SK-N-SH treated with all-trans-retinoic acid at 6 μM for 48 hours (cell line): ENCODE measurements around the gene CENPP.

Experiments used
- ATAC-seq: fragments of 200-7000 bp; cut with Tn5 transposase; 3 replicates; pipeline ENCODE4 v1.9.1; 2020; ENCODE audit warnings: mild to moderate bottlenecking, moderate library complexity
- ARNTL ChIP-seq: fragments of 450-650 bp; formaldehyde crosslinking; IDR thresholded peaks from 2 replicates; pipeline ENCODE4 v1.5.0; 2020; ENCODE audit warnings: low read depth, mild to moderate bottlenecking, moderate library complexity, borderline replicate concordance
- BACH2 ChIP-seq: fragments of 250-450 bp; sonication (Bioruptor Pico); IDR thresholded peaks from 2 replicates; pipeline ENCODE4 v1.9.0; 2021; ENCODE audit warnings: mild to moderate bottlenecking, borderline replicate concordance
- CREB5 ChIP-seq: fragments of 250-450 bp; sonication (Bioruptor Pico); IDR thresholded peaks from 2 replicates; pipeline ENCODE4 v1.5.1; 2020; ENCODE audit warnings: low read depth, mild to moderate bottlenecking, moderate library complexity
- CSDC2 ChIP-seq: fragments of 250-450 bp; sonication (Bioruptor Pico); IDR thresholded peaks from 2 replicates; pipeline ENCODE4 v1.5.0; 2020; ENCODE audit warnings: mild to moderate bottlenecking, moderate library complexity
- CSRNP3 ChIP-seq: fragments of 250-450 bp; sonication (Bioruptor Pico); IDR thresholded peaks from 2 replicates; pipeline ENCODE4 v1.5.1; 2021; ENCODE audit warnings: mild to moderate bottlenecking, moderate library complexity
- ESRRG ChIP-seq: fragments of 250-450 bp; sonication (Bioruptor Pico); IDR thresholded peaks from 2 replicates; pipeline ENCODE4 v1.6.1; 2021; ENCODE audit warnings: mild to moderate bottlenecking
- GLIS3 ChIP-seq: fragments of 250-450 bp; sonication (Bioruptor Pico); IDR thresholded peaks from 2 replicates; pipeline ENCODE4 v1.5.0; 2020; ENCODE audit warnings: mild to moderate bottlenecking, moderate library complexity
- OSR1 ChIP-seq: fragments of 250-450 bp; sonication (Bioruptor Pico); IDR thresholded peaks from 2 replicates; pipeline ENCODE4 v1.8.0; 2022; ENCODE audit warnings: moderate library complexity, mild to moderate bottlenecking, inconsistent platforms
- PATZ1 ChIP-seq: fragments of 250-450 bp; sonication (Bioruptor Pico); IDR thresholded peaks from 2 replicates; pipeline ENCODE4 v1.8.0; 2020; ENCODE audit warnings: mild to moderate bottlenecking, moderate library complexity, borderline replicate concordance
- POU6F1 ChIP-seq: fragments of 250-450 bp; sonication (Bioruptor Pico); IDR thresholded peaks from 2 replicates; pipeline ENCODE4 v1.8.0; 2021; ENCODE audit warnings: low read depth, mild to moderate bottlenecking, moderate library complexity, borderline replicate concordance
- PPARA ChIP-seq: fragments of 250-450 bp; sonication (Bioruptor Pico); IDR thresholded peaks from 2 replicates; pipeline ENCODE4 v1.5.0; 2020; ENCODE audit warnings: mild to moderate bottlenecking, borderline replicate concordance
- RARB ChIP-seq: fragments of 250-450 bp; sonication (Bioruptor Pico); IDR thresholded peaks from 2 replicates; pipeline ENCODE4 v1.8.0; 2021; ENCODE audit warnings: mild to moderate bottlenecking, moderate library complexity
- SNAI2 ChIP-seq: fragments of 250-450 bp; sonication (Bioruptor Pico); IDR thresholded peaks from 2 replicates; pipeline ENCODE4 v1.5.0; 2020; ENCODE audit warnings: mild to moderate bottlenecking, moderate library complexity
- TCF4 ChIP-seq: fragments of 250-450 bp; sonication (Bioruptor Pico); IDR thresholded peaks from 2 replicates; pipeline ENCODE4 v1.8.0; 2021; ENCODE audit warnings: mild to moderate bottlenecking, moderate library complexity, borderline replicate concordance
- TOX ChIP-seq: fragments of 250-450 bp; sonication (Bioruptor Pico); IDR thresholded peaks from 2 replicates; pipeline ENCODE4 v1.8.0; 2021; ENCODE audit warnings: mild to moderate bottlenecking, moderate library complexity, borderline replicate concordance
- TSHZ2 ChIP-seq: fragments of 250-450 bp; sonication (Bioruptor Pico); IDR thresholded peaks from 2 replicates; pipeline ENCODE4 v1.5.0; 2020; ENCODE audit warnings: mild to moderate bottlenecking, moderate library complexity
- ZC3H10 ChIP-seq: fragments of 250-450 bp; sonication (Bioruptor Pico); IDR thresholded peaks from 2 replicates; pipeline ENCODE4 v1.5.1; 2021; ENCODE audit warnings: mild to moderate bottlenecking, moderate library complexity
- ZFP3 ChIP-seq: fragments of 250-450 bp; sonication (Bioruptor Pico); IDR thresholded peaks from 2 replicates; pipeline ENCODE4 v1.5.0; 2020; ENCODE audit warnings: mild to moderate bottlenecking, moderate library complexity
- ZFP30 ChIP-seq: fragments of 450-650 bp; formaldehyde crosslinking; IDR thresholded peaks from 2 replicates; pipeline ENCODE4 v1.5.0; 2022; ENCODE audit warnings: mild to moderate bottlenecking, moderate library complexity
- ZNF565 ChIP-seq: fragments of 450-650 bp; formaldehyde crosslinking; conservative IDR thresholded peaks from 2 replicates; pipeline ENCODE4 v1.5.0; 2020; ENCODE audit warnings: low read depth, mild to moderate bottlenecking, moderate library complexity
- ZNF70 ChIP-seq: fragments of 450-650 bp; formaldehyde crosslinking; IDR thresholded peaks from 2 replicates; pipeline ENCODE4 v1.5.0; 2020; ENCODE audit warnings: mild to moderate bottlenecking, moderate library complexity
- ZNF8 ChIP-seq: fragments of 450-650 bp; formaldehyde crosslinking; IDR thresholded peaks from 2 replicates; pipeline ENCODE4 v1.5.0; 2020; ENCODE audit warnings: mild to moderate bottlenecking, moderate library complexity

The CENPP gene

GRCh38 chr9:92661743-92662142 lies 336.0 kb downstream of the CENPP start:
- ATAC-seq = no peak

GRCh38 chr9:92663126-92663525 lies 337.4 kb downstream of the CENPP start:
- TF ChIP-seq CSDC2 (CRISPR knock-in tag) (no peak), ZNF8 (CRISPR knock-in tag) (no peak), ZNF70 (no peak), TSHZ2 (CRISPR knock-in tag) (no peak), ZFP30 (CRISPR knock-in tag) (no peak), ZFP3 (CRISPR knock-in tag) (no peak), CREB5 (CRISPR knock-in tag) (no peak), GLIS3 (CRISPR knock-in tag) (no peak), PPARA (CRISPR knock-in tag) (no peak), BACH2 (CRISPR knock-in tag) (no peak), ARNTL (CRISPR knock-in tag) (no peak), POU6F1 (no peak), OSR1 (CRISPR knock-in tag) (no peak), TCF4 (no peak), SNAI2 (CRISPR knock-in tag) (no peak), RARB (CRISPR knock-in tag) (no peak), ZNF565 (CRISPR knock-in tag) (no peak), TOX (CRISPR knock-in tag) (no peak), CSRNP3 (CRISPR knock-in tag) (no peak)
- no peak for ATAC-seq

More at GRCh38 chr9:92661743-92662142, 336.0 kb downstream of the CENPP start:
- no peak for TF ChIP-seq ESRRG

GRCh38 chr9:92663951-92664350 lies 338.2 kb downstream of the CENPP start:
- ATAC-seq = no peak
- TF ChIP-seq ZNF70 = no peak
- no peak for TF ChIP-seq CSDC2 (CRISPR knock-in tag)
- TF ChIP-seq RARB (CRISPR knock-in tag) = no peak
- no peak for TF ChIP-seq SNAI2 (CRISPR knock-in tag)
- TF ChIP-seq CSRNP3 (CRISPR knock-in tag) = no peak
- no peak for TF ChIP-seq ZFP3 (CRISPR knock-in tag)
- no peak for TF ChIP-seq TSHZ2 (CRISPR knock-in tag)
- TF ChIP-seq ZNF8 (CRISPR knock-in tag) = no peak
- TF ChIP-seq ZFP30 (CRISPR knock-in tag) = no peak
- no peak for TF ChIP-seq POU6F1
- TF ChIP-seq BACH2 (CRISPR knock-in tag) = no peak
- TF ChIP-seq ARNTL (CRISPR knock-in tag) = no peak
- TF ChIP-seq PATZ1 (CRISPR knock-in tag) = no peak
- TF ChIP-seq GLIS3 (CRISPR knock-in tag) = no peak
- no peak for TF ChIP-seq TOX (CRISPR knock-in tag)
- no peak for TF ChIP-seq PPARA (CRISPR knock-in tag)
- no peak for TF ChIP-seq ZC3H10 (CRISPR knock-in tag)
- no peak for TF ChIP-seq OSR1 (CRISPR knock-in tag)
